NCI-H1436 treated with DMSO at 0.1 percent for 48 hours (cell line): Measurements from ENCODE around the gene TOGARAM1.
"Not testable (repeated sequence)": the region's sequence is repeated elsewhere in the genome, so short reads cannot be mapped to it uniquely, and the experiment has no call there.

ENCODE experiments used
- DNase-seq: peaks from one replicate; lab custom pipeline; 2025; lab: John Stamatoyannopoulos, UW

Gene TOGARAM1

GRCh38 chr14:45044638-45045037 lies 82.6 kb downstream of the TOGARAM1 start:
- no peak for DNase-seq

- no peak for DNase-seq
Observed at GRCh38 chr14:45048385-45048784, 86.4 kb downstream of the TOGARAM1 start.

- DNase-seq, result no peak
Observed at GRCh38 chr14:45051180-45051579, 89.2 kb downstream of the TOGARAM1 start.

GRCh38 chr14:45051896-45052295 lies 89.9 kb downstream of the TOGARAM1 start:
- no peak for DNase-seq

GRCh38 chr14:45057349-45057748 lies 95.4 kb downstream of the TOGARAM1 start:
- no peak for DNase-seq

- no peak for DNase-seq
Observed at GRCh38 chr14:45057881-45058364, 95.9 kb downstream of the TOGARAM1 start.

GRCh38 chr14:45060551-45060950 lies 98.6 kb downstream of the TOGARAM1 start:
- no peak for DNase-seq

GRCh38 chr14:45065540-45065939 lies 103.5 kb downstream of the TOGARAM1 start:
- no peak for DNase-seq

GRCh38 chr14:45065956-45066355 lies 104.0 kb downstream of the TOGARAM1 start:
- DNase-seq, result no peak

GRCh38 chr14:45066667-45067066 lies 104.7 kb downstream of the TOGARAM1 start:
- no peak for DNase-seq

GRCh38 chr14:45068396-45068795 lies 106.4 kb downstream of the TOGARAM1 start:
- DNase-seq, result no peak

GRCh38 chr14:45070215-45070614 lies 108.2 kb downstream of the TOGARAM1 start:
- DNase-seq, result no peak

- DNase-seq, result no peak
Observed at GRCh38 chr14:45072126-45072525, 110.1 kb downstream of the TOGARAM1 start.

- DNase-seq, result no peak
Observed at GRCh38 chr14:45073231-45073879, 111.4 kb downstream of the TOGARAM1 start.

GRCh38 chr14:45078323-45078722 lies 116.3 kb downstream of the TOGARAM1 start:
- no peak for DNase-seq

- not testable (repeated sequence) for DNase-seq
Observed at GRCh38 chr14:45080416-45080968, 118.5 kb downstream of the TOGARAM1 start.

- not testable (repeated sequence) for DNase-seq
Observed at GRCh38 chr14:45081096-45081495, 119.1 kb downstream of the TOGARAM1 start.

GRCh38 chr14:45082420-45082819 lies 120.4 kb downstream of the TOGARAM1 start:
- no peak for DNase-seq

GRCh38 chr14:45083617-45083975 lies 121.6 kb downstream of the TOGARAM1 start:
- no peak for DNase-seq

GRCh38 chr14:45083976-45084722 lies 122.2 kb downstream of the TOGARAM1 start, which contains the start of gene PRPF39:
PRPF39 (plus strand) TSS chr14:45084116; CDS start chr14:45095240, 11,124 bp downstream.
- DNase-seq, result peak; percentile 10

GRCh38 chr14:45084946-45085346 lies 123.0 kb downstream of the TOGARAM1 start:
- no peak for DNase-seq

GRCh38 chr14:45089813-45090212 lies 127.8 kb downstream of the TOGARAM1 start:
- no peak for DNase-seq

GRCh38 chr14:45091710-45092109 lies 129.7 kb downstream of the TOGARAM1 start:
- DNase-seq, result no peak
